WERI-Rb-1 (cell line): ENCODE measurements around the gene HIVEP2.

Source experiments
- DNase-seq: peaks from one replicate; pipeline ENCODE4 v3.0.0-alpha.2; 2020
- H3K27ac ChIP-seq: fragments of 250-450 bp; sonication (Bioruptor Pico); 2 replicates; pipeline ENCODE4 v1.5.1; 2020; ENCODE audit warnings: mild to moderate bottlenecking, moderate library complexity
- H3K27me3 ChIP-seq: fragments of 250-450 bp; sonication (Bioruptor Pico); 2 replicates; pipeline ENCODE4 v1.5.1; 2021; ENCODE audit warnings: mild to moderate bottlenecking, low read depth, moderate library complexity; ENCODE audit not compliant: insufficient read depth, severe bottlenecking
- H3K36me3 ChIP-seq: fragments of 250-450 bp; sonication (Bioruptor Pico); 2 replicates; pipeline ENCODE4 v1.5.1; 2020; ENCODE audit warnings: mild to moderate bottlenecking, moderate library complexity
- H3K4me3 ChIP-seq: 2 replicates; pipeline ENCODE4 v1.5.1; 2011; ENCODE audit warnings: low read depth, mild to moderate bottlenecking, control low read depth, low read length
- H3K9me3 ChIP-seq: fragments of 250-450 bp; sonication (Bioruptor Pico); 2 replicates; pipeline ENCODE4 v1.5.1; 2021; ENCODE audit warnings: mild to moderate bottlenecking, moderate library complexity; ENCODE audit not compliant: severe bottlenecking
- CTCF ChIP-seq: IDR thresholded peaks from 2 replicates; pipeline ENCODE4 v1.5.1; 2011; ENCODE audit warnings: low read depth, mild to moderate bottlenecking, control low read depth, inconsistent platforms, low read length

Gene HIVEP2

GRCh38 chr6:142722012-142722411 is 223.0 kb downstream of the HIVEP2 start:
- no peak for TF ChIP-seq CTCF
- Histone ChIP-seq H3K27ac (no peak overlapping the region), H3K36me3 (no peaks in the 10 kb centered on the region), H3K4me3 (no peak overlapping the region), H3K27me3 (no peaks in the 10 kb centered on the region), H3K9me3 (no peaks in the 10 kb centered on the region)
- DNase-seq = no peak

- no peaks in the 10 kb centered on the region for H3K9me3 ChIP-seq
- H3K36me3 ChIP-seq = no peaks in the 10 kb centered on the region
- H3K27ac ChIP-seq = no peak overlapping the region
- no peak for TF ChIP-seq CTCF
- no peaks in the 10 kb centered on the region for H3K27me3 ChIP-seq
- no peak overlapping the region for H3K4me3 ChIP-seq
- DNase-seq = no peak
These were observed 223.6 kb downstream of the HIVEP2 start for GRCh38 chr6:142721215-142721920.

- Histone ChIP-seq H3K36me3 (no peaks in the 10 kb centered on the region), H3K4me3 (no peak overlapping the region), H3K27me3 (no peaks in the 10 kb centered on the region), H3K27ac (no peak overlapping the region), H3K9me3 (no peaks in the 10 kb centered on the region)
- no peak for TF ChIP-seq CTCF
- DNase-seq = no peak
These were observed 226.2 kb downstream of the HIVEP2 start for GRCh38 chr6:142718667-142719191.

- DNase-seq = no peak
- Histone ChIP-seq H3K36me3 (no peaks in the 10 kb centered on the region), H3K27me3 (no peaks in the 10 kb centered on the region), H3K4me3 (no peak overlapping the region), H3K27ac (no peak overlapping the region), H3K9me3 (no peaks in the 10 kb centered on the region)
- no peak for TF ChIP-seq CTCF
These were observed 228.9 kb downstream of the HIVEP2 start for GRCh38 chr6:142716097-142716496.

- TF ChIP-seq CTCF = no peak
- Histone ChIP-seq H3K36me3 (no peaks in the 10 kb centered on the region), H3K9me3 (no peaks in the 10 kb centered on the region), H3K27ac (no peak overlapping the region), H3K4me3 (no peak overlapping the region), H3K27me3 (no peaks in the 10 kb centered on the region)
- DNase-seq = no peak
These were observed 229.8 kb downstream of the HIVEP2 start for GRCh38 chr6:142714951-142715785.
